ENCODE results near the gene TCF7. TPM values are rescaled to one million over a fixed set of nuclear protein-coding genes. Genes with fewer than 3 reads are reported as not detected.

Gene TCF7
- total RNA-seq, 1 donor from 2014 or later, result 0.55 TPM

DNA sequence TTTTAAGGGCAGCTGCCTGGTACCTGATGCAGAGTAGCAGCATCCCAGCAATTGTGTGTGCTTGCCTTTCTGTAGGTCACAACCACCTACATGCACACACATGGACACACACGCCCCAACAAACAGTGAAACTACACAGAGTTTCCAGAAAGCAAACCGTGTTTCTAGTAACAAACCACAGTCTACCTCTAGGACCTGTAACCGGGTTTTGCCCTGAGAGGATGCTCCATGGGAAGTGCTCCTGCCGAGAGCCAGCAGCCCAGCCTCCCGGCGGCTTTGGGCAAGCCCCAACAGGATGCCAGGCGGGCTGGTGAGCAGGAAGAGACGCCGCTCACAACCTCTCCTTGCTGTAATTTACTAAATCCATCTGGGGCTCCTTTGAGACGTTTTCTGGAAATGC, 4.1 kb upstream of the TCF7 start:
- TF ChIP-seq, protein P1, sequence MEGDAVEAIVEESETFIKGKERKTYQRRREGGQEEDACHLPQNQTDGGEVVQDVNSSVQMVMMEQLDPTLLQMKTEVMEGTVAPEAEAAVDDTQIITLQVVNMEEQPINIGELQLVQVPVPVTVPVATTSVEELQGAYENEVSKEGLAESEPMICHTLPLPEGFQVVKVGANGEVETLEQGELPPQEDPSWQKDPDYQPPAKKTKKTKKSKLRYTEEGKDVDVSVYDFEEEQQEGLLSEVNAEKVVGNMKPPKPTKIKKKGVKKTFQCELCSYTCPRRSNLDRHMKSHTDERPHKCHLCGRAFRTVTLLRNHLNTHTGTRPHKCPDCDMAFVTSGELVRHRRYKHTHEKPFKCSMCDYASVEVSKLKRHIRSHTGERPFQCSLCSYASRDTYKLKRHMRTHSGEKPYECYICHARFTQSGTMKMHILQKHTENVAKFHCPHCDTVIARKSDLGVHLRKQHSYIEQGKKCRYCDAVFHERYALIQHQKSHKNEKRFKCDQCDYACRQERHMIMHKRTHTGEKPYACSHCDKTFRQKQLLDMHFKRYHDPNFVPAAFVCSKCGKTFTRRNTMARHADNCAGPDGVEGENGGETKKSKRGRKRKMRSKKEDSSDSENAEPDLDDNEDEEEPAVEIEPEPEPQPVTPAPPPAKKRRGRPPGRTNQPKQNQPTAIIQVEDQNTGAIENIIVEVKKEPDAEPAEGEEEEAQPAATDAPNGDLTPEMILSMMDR (IDR thresholded peaks at IDR 0.05), result no peak
- Mint-ChIP-seq H3K4me3 (ENCODE audit: unreplicated experiment) (no peak overlapping the region), H3K36me3 (ENCODE audit: low read depth) (no peaks in the 10 kb centered on the region), H3K4me1 (ENCODE audit: low read depth) (peaks cover 7% of the 10 kb centered on the region), H3K9me3 (ENCODE audit: low read depth) (no peaks in the 10 kb centered on the region), H3K27ac (ENCODE audit: unreplicated experiment) (no peak overlapping the region), H3K27me3 (ENCODE audit: low read depth) (peaks cover 4% of the 10 kb centered on the region)
- DNase-seq (ENCODE audit: low spot score), result no peak

DNA sequence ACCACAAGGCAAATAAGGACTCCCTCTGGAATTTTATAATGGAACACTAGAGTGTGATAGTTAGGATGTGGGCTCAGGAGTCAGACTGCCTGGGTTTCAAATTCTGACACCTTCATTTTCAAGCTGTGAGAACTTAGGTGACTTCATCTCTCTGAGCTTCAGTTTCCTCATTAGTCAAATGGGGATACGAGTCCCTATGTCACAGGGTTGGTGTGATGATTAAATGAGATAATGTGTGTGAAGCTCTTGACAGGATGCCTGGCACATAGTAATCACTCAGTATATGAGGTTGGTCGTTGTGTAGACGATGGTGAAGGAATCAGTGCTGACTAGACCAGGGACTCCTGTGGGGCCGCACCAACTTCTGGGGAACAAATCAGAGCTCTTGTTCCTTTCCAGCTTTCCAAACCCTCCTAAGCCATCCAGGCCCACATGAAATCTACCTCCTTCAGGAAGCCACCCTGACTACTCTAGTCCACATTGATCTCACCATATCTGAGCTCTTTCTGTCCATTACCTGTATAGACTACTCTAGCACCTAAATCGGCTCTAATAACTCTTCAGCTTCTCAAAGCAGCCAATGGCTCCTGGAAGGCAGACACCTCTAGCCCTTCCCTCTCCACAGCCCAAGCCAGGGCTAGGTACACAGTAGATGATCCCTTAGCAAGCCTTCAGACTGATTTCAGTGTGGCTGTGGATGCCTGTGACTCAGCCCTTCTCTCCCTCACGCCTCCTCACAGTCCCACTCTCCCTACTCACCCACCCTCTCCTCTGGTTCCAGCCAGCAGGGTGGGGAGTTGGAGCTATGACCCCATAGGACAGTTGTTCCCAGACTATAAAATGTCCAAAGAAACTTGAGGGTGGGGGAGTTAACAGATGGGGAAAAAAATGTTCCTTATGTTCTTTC, 2.5 kb upstream of the TCF7 start:
- Mint-ChIP-seq H3K27ac (ENCODE audit: unreplicated experiment) (no peak overlapping the region), H3K4me3 (ENCODE audit: unreplicated experiment) (no peak overlapping the region), H3K36me3 (ENCODE audit: low read depth) (no peaks in the 10 kb centered on the region), H3K4me1 (ENCODE audit: low read depth) (peaks cover 7% of the 10 kb centered on the region), H3K27me3 (ENCODE audit: low read depth) (peaks cover 4% of the 10 kb centered on the region), H3K9me3 (ENCODE audit: low read depth) (no peaks in the 10 kb centered on the region)
- no peak for DNase-seq (ENCODE audit: low spot score)
- TF ChIP-seq, protein P1 (IDR thresholded peaks at IDR 0.05), result no peak

DNA sequence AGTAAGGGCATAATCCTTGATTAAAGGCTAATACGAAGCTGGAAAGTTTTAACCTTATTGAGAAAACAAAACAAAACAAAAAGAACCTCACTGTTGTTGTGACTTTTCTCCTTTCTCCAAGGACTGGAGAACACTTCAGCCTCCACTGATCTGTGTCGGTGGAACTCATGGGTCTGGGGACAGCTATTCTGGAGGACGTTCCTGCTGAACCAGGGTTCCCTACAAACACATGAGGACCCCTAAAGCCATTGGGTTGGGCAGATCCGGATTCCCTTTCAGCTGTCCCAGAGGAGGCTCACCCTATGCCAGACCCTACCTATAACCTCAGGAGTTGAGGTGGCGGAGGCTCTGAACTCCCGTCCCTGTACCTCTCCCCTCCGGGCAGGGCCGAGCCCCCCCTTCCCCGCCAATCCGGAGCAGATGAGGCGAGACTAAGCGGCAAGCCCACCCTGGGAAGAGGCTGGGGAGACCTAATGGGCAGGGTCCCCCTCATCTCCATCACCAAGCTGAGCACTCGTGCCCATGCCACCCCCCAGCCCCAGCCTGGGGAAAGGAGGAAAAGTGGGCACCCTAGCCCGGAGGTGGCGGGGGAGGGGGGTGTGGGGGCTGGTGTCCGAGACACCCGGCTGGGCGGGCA, 1.6 kb upstream of the TCF7 start:
- no peak overlapping the region for H3K27ac Mint-ChIP-seq (ENCODE audit: unreplicated experiment)
- H3K9me3 Mint-ChIP-seq (ENCODE audit: low read depth), result no peaks in the 10 kb centered on the region
- H3K36me3 Mint-ChIP-seq (ENCODE audit: low read depth), result no peaks in the 10 kb centered on the region
- no peak for DNase-seq (ENCODE audit: low spot score)
- H3K4me1 Mint-ChIP-seq (ENCODE audit: low read depth), result peaks cover 7% of the 10 kb centered on the region
- TF ChIP-seq, protein P1 (IDR thresholded peaks at IDR 0.05), result no peak
- H3K4me3 Mint-ChIP-seq (ENCODE audit: unreplicated experiment), result no peak overlapping the region
- H3K27me3 Mint-ChIP-seq (ENCODE audit: low read depth), result peaks cover 4% of the 10 kb centered on the region

DNA sequence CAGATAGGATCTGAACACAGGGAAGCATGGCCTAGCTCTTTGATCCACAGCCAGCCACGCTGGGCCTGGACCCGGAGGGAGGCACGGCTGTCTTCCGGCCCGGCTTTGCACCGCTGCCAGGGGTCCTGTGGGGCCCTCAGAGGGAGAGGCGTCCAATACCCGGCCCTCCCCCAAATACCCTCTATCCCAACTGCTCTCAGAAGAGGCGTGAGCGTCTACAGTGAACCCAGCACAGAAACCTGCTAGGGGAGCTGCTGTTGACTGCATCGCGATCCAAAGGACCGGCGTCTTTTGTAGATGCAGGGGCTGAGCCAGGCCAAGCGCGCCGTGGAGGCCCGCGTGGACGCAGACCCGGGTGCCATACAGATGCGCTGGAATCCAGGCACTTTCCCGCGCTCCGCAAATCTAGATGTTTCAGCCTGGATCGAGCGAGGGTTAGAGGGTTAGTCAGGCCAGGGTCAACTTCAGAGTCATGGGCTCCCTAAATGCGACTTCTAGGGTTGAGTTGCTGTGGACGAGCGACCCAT, 1.1 kb upstream of the TCF7 start:
- Mint-ChIP-seq H3K36me3 (ENCODE audit: low read depth) (no peaks in the 10 kb centered on the region), H3K27ac (ENCODE audit: unreplicated experiment) (no peak overlapping the region), H3K4me1 (ENCODE audit: low read depth) (peaks cover 7% of the 10 kb centered on the region), H3K27me3 (ENCODE audit: low read depth) (peaks cover 4% of the 10 kb centered on the region), H3K4me3 (ENCODE audit: unreplicated experiment) (peak overlapping the region; percentile 70), H3K9me3 (ENCODE audit: low read depth) (no peaks in the 10 kb centered on the region)
- DNase-seq (ENCODE audit: low spot score), result no peak
- TF ChIP-seq, protein P1 (IDR thresholded peaks at IDR 0.05), result no peak
